GM10248 (cell line): ENCODE measurements around the gene CPD.

ENCODE experiments used
- CTCF ChIA-PET: fragments of 300-600 bp; sonication (Branson Sonifier 250); formaldehyde crosslinking; extraction: SDS; loops from one replicate; lab custom pipeline; 2021; ENCODE audit warnings: antibody characterized with exemption; lab: Yijun Ruan, JAX
- POLR2A ChIA-PET: fragments of 350-650 bp; sonication (Branson Sonifier 250); formaldehyde crosslinking; extraction: SDS; loops from one replicate; lab custom pipeline; 2020; ENCODE audit warnings: antibody characterized with exemption; lab: Yijun Ruan, JAX
- DNase-seq: peaks from one replicate; pipeline ENCODE4 v3.0.0; 2012; ENCODE audit errors: extremely low spot score
- TF ChIP-seq, protein P1 (sequence below): IDR thresholded peaks from 2 replicates; pipeline ENCODE4 v1.5.1; 2012; ENCODE audit warnings: mild to moderate bottlenecking, low read depth; ENCODE audit errors: extremely low read depth, missing control alignments, control extremely low read depth

CPD gene

GRCh38 chr17:30421592-30421991 is 42.9 kb downstream of the CPD start:
- TF ChIP-seq, protein P1, sequence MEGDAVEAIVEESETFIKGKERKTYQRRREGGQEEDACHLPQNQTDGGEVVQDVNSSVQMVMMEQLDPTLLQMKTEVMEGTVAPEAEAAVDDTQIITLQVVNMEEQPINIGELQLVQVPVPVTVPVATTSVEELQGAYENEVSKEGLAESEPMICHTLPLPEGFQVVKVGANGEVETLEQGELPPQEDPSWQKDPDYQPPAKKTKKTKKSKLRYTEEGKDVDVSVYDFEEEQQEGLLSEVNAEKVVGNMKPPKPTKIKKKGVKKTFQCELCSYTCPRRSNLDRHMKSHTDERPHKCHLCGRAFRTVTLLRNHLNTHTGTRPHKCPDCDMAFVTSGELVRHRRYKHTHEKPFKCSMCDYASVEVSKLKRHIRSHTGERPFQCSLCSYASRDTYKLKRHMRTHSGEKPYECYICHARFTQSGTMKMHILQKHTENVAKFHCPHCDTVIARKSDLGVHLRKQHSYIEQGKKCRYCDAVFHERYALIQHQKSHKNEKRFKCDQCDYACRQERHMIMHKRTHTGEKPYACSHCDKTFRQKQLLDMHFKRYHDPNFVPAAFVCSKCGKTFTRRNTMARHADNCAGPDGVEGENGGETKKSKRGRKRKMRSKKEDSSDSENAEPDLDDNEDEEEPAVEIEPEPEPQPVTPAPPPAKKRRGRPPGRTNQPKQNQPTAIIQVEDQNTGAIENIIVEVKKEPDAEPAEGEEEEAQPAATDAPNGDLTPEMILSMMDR, result no peak
- no peak for DNase-seq
- CTCF ChIA-PET, result interaction anchor here (1.0 to 1.2 kb wide), 2 partner anchors 16 to 85 kb away, joined by 3 read pairs; no protein-coding TSS in a partner anchor
- POLR2A ChIA-PET, result no interaction called here

- TF ChIP-seq, protein P1, result no peak
- DNase-seq, result no peak
- POLR2A ChIA-PET, result no interaction called here
- CTCF ChIA-PET, result interaction anchor here (1.0 to 1.2 kb wide), 2 partner anchors 16 to 86 kb away, joined by 3 read pairs; no protein-coding TSS in a partner anchor
These were observed 43.4 kb downstream of the CPD start for GRCh38 chr17:30422171-30422570.

GRCh38 chr17:30424471-30424870 is 45.7 kb downstream of the CPD start:
- CTCF ChIA-PET, result no interaction called here
- TF ChIP-seq, protein P1, result no peak
- no peak for DNase-seq
- POLR2A ChIA-PET, result no interaction called here

DNA sequence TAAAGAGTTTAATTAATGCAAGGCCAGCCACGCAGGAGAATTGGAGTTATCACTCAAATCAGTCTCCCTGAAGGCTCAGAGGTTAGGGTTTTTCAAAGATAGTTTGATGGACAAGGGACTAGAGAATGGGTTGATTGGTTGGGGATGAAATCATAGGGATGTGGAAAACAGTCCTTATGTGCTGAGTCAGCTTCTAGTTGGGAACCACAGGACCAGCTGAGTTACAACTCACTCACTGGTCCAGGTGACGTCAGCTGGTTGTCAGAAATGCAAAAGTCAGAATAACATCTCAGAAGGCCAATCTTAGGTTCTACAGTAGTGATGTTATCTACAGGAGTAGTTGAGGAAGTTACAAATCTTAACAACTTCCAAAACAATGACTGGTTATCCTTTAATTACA is 47.6 kb downstream of the CPD start:
- CTCF ChIA-PET, result no interaction called here
- POLR2A ChIA-PET, result interaction anchor here (0.6 kb wide), 1 partner anchor 102 kb away, joined by 4 read pairs; no protein-coding TSS in a partner anchor
- TF ChIP-seq, protein P1, result no peak
- DNase-seq, result no peak

GRCh38 chr17:30427611-30428010 is 48.9 kb downstream of the CPD start:
- CTCF ChIA-PET, result interaction anchor here (0.7 kb wide), 1 partner anchor 11 kb away, joined by 3 read pairs; no protein-coding TSS in a partner anchor
- DNase-seq, result no peak
- POLR2A ChIA-PET, result no interaction called here
- TF ChIP-seq, protein P1, result no peak

- POLR2A ChIA-PET, result no interaction called here
- no peak for DNase-seq
- TF ChIP-seq, protein P1, result no peak
- CTCF ChIA-PET, result no interaction called here
These were observed 50.4 kb downstream of the CPD start for GRCh38 chr17:30429155-30429554.
